GM19463 (cell line): ENCODE measurements around the gene OR6K6.

Experiments used
- ATAC-seq: cut with Tn5 transposase; IDR thresholded peaks from one replicate; pipeline ENCODE4 v1.9.1; 2021; ENCODE audit warnings: mild to moderate bottlenecking, moderate library complexity; ENCODE audit not compliant: unreplicated experiment

The OR6K6 gene

GRCh38 chr1:158800526-158800925 lies 46.0 kb downstream of the OR6K6 start:
- ATAC-seq = no peak

GRCh38 chr1:158801396-158801795 lies 46.9 kb downstream of the OR6K6 start:
- no peak for ATAC-seq

GRCh38 chr1:158803678-158804077 lies 49.2 kb downstream of the OR6K6 start:
- no peak for ATAC-seq
